ENCODE data around the gene ZBTB20. TPM values are rescaled to one million over a fixed set of nuclear protein-coding genes. Genes with fewer than 3 reads are reported as not detected.

ZBTB20 gene
- total and polyA plus RNA-seq, 10 of the 15 experiments (the other 5 are each of a cell fraction or from before 2014, with no cell fraction given) = 0.20 to 5.5 (median 2.2) TPM

- no TSS peak for BruUV-seq (replicated peaks)
- no peak overlapping the region for H3K4me3 ChIP-seq
- DNase-seq (ENCODE audit: low read depth, low spot score) = no peak
- ChIA-PET RAD21 (ENCODE audit: unreplicated experiment) (interaction anchor here (1.0 kb wide), 1 partner anchor 130 kb away, joined by 3 read pairs; no protein-coding TSS in a partner anchor), SMC1A (ENCODE audit: uncharacterized antibody, unreplicated experiment) (interaction anchor here (1.5 to 1.6 kb wide), 2 partner anchors 106 to 126 kb away, joined by 4 to 5 read pairs; no protein-coding TSS in a partner anchor), POLR2A (no interaction called here), CTCF (interaction anchor here (0.7 to 1.9 kb wide), 7 partner anchors 9 to 230 kb away, joined by 3 to 6 read pairs (median 3); no protein-coding TSS in a partner anchor)
- TF ChIP-seq YBX1 (IDR thresholded peaks at IDR 0.05) (no peak), HCFC1 (IDR thresholded peaks at IDR 0.05; ENCODE audit: low read length) (no peak), KAT2A (conservative IDR thresholded peaks at IDR 0.05; ENCODE audit: control insufficient read depth, low read depth, low read length) (no peak)
- no peak for FAIRE-seq
- H3K9me3 ChIP-seq (replicated peaks; ENCODE audit: control insufficient read depth, insufficient read depth, low read length) = no peaks in the 10 kb centered on the region
- no peaks in the 10 kb centered on the region for H3K36me3 ChIP-seq (ENCODE audit: control insufficient read depth in 2 of 2, insufficient read depth in 2 of 2, low read length in 1 of 2)
- H3K79me2 ChIP-seq (ENCODE audit: control insufficient read depth, insufficient read depth, low read length) = no peaks in the 10 kb centered on the region
- intact Hi-C loops (cut with micrococcal nuclease; ENCODE audit: unreplicated experiment) (loop anchor here (1.0 kb wide), 1 partner anchor 213 kb away; no protein-coding TSS in a partner anchor), in situ Hi-C loops (cut with MboI) (no loop called here)
- H4K20me1 ChIP-seq (ENCODE audit: control insufficient read depth, insufficient read depth) = no peaks in the 10 kb centered on the region
- H3K27me3 ChIP-seq (replicated peaks in 1 of 2; ENCODE audit: control insufficient read depth in 2 of 2, insufficient read depth in 2 of 2, low read length in 1 of 2) = no peaks in the 10 kb centered on the region
- H2AFZ ChIP-seq (ENCODE audit: control insufficient read depth, low read depth, low read length) = no peak overlapping the region
- no peak overlapping the region for H3K4me2 ChIP-seq (ENCODE audit: control insufficient read depth, insufficient read depth)
- H3K4me1 ChIP-seq (ENCODE audit: control insufficient read depth, insufficient read depth, low read length) = no peaks in the 10 kb centered on the region
- H3K9ac ChIP-seq (ENCODE audit: control insufficient read depth, insufficient read depth, low read length) = no peak overlapping the region
- no peak overlapping the region for H3K27ac ChIP-seq (ENCODE audit: control insufficient read depth, insufficient read depth)
- no peak for ATAC-seq
These were observed 106.8 kb downstream of the ZBTB20 start for GRCh38 chr3:115040246-115040645.

GRCh38 chr3:115038817-115039216, 108.3 kb downstream of the ZBTB20 start:
- H3K36me3 ChIP-seq (ENCODE audit: control insufficient read depth in 2 of 2, insufficient read depth in 2 of 2, low read length in 1 of 2) = no peaks in the 10 kb centered on the region
- H3K4me3 ChIP-seq = no peak overlapping the region
- no peak for FAIRE-seq
- no peak overlapping the region for H3K27ac ChIP-seq (ENCODE audit: control insufficient read depth, insufficient read depth)
- H3K4me1 ChIP-seq (ENCODE audit: control insufficient read depth, insufficient read depth, low read length) = no peaks in the 10 kb centered on the region
- DNase-seq (ENCODE audit: low read depth, low spot score) = no peak
- no peaks in the 10 kb centered on the region for H3K79me2 ChIP-seq (ENCODE audit: control insufficient read depth, insufficient read depth, low read length)
- no peaks in the 10 kb centered on the region; the same call in 2 of the 3 replicates for H3K9me3 ChIP-seq (replicated peaks; ENCODE audit: control insufficient read depth, insufficient read depth, low read length)
- 14% methylated on average over 1 of the region's 1 CpG for WGBS (ENCODE audit: insufficient coverage, insufficient replicate concordance, low lambda C conversion rate, missing lambda C conversion rate)
- H3K27me3 ChIP-seq (replicated peaks in 1 of 2; ENCODE audit: control insufficient read depth in 2 of 2, insufficient read depth in 2 of 2, low read length in 1 of 2) = no peaks in the 10 kb centered on the region
- no TSS peak for BruUV-seq (replicated peaks)
- RAD21 ChIA-PET (ENCODE audit: unreplicated experiment) = no interaction called here
- H3K4me2 ChIP-seq (ENCODE audit: control insufficient read depth, insufficient read depth) = no peak overlapping the region
- POLR2A ChIA-PET = no interaction called here
- no peak for ATAC-seq
- CTCF ChIA-PET = interaction anchor here (1.4 to 2.2 kb wide), 5 partner anchors 8 to 229 kb away, joined by 3 to 6 read pairs (median 3); no protein-coding TSS in a partner anchor
- H4K20me1 ChIP-seq (ENCODE audit: control insufficient read depth, insufficient read depth) = no peaks in the 10 kb centered on the region
- no peak overlapping the region for H3K9ac ChIP-seq (ENCODE audit: control insufficient read depth, insufficient read depth, low read length)
- SMC1A ChIA-PET (ENCODE audit: uncharacterized antibody, unreplicated experiment) = interaction anchor here (1.0 to 1.6 kb wide), 3 partner anchors 107 to 130 kb away, joined by 3 to 5 read pairs (median 4); no protein-coding TSS in a partner anchor
- in situ Hi-C loops (cut with MboI) = no loop called here
- intact Hi-C loops (cut with micrococcal nuclease; ENCODE audit: unreplicated experiment) = no loop called here
- no peak overlapping the region for H2AFZ ChIP-seq (ENCODE audit: control insufficient read depth, low read depth, low read length)
- no peak for TF ChIP-seq PRDM15 (CRISPR knock-in tag; IDR thresholded peaks at IDR 0.05)
- TF ChIP-seq SMC3 (IDR thresholded peaks at IDR 0.05; ENCODE audit: borderline replicate concordance, low read length) = no peak
- TF ChIP-seq BMI1 (IDR thresholded peaks at IDR 0.05; ENCODE audit: borderline replicate concordance) = no peak
- no peak for TF ChIP-seq POLR2AphosphoS5 (IDR thresholded peaks at IDR 0.05; ENCODE audit: low read length)
- no peak for TF ChIP-seq MYC (IDR thresholded peaks at IDR 0.05; ENCODE audit: insufficient read depth, insufficient read length, insufficient replicate concordance, low read length, severe bottlenecking)
- TF ChIP-seq ZNF207 (IDR thresholded peaks at IDR 0.05; ENCODE audit: borderline replicate concordance) = no peak
- TF ChIP-seq FOXK2 (IDR thresholded peaks at IDR 0.05) = no peak
- TF ChIP-seq, protein P1, sequence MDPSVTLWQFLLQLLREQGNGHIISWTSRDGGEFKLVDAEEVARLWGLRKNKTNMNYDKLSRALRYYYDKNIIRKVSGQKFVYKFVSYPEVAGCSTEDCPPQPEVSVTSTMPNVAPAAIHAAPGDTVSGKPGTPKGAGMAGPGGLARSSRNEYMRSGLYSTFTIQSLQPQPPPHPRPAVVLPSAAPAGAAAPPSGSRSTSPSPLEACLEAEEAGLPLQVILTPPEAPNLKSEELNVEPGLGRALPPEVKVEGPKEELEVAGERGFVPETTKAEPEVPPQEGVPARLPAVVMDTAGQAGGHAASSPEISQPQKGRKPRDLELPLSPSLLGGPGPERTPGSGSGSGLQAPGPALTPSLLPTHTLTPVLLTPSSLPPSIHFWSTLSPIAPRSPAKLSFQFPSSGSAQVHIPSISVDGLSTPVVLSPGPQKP (IDR thresholded peaks at IDR 0.05; ENCODE audit: low read depth, low read length) = no peak
- TF ChIP-seq RBBP5 (conservative IDR thresholded peaks at IDR 0.05) = no peak
- no peak for TF ChIP-seq ZNF384 (IDR thresholded peaks at IDR 0.05; ENCODE audit: borderline replicate concordance, low read depth, low read length)
- no peak for TF ChIP-seq NR2C2 (IDR thresholded peaks at IDR 0.05; ENCODE audit: borderline replicate concordance, control insufficient read depth, insufficient read length, low read depth)
- no peak for TF ChIP-seq CHD4 (IDR thresholded peaks at IDR 0.05)
